ENCODE data around the gene NUTM2F.

- TF ChIP-seq PPARA (CRISPR knock-in tag; IDR thresholded peaks at IDR 0.05; ENCODE audit: borderline replicate concordance) (no peak), ZC3H10 (CRISPR knock-in tag; IDR thresholded peaks at IDR 0.05) (no peak), ESRRG (CRISPR knock-in tag; IDR thresholded peaks at IDR 0.05) (no peak), ARNTL (CRISPR knock-in tag; IDR thresholded peaks at IDR 0.05; ENCODE audit: borderline replicate concordance, low read depth) (no peak), SNAI2 (CRISPR knock-in tag; IDR thresholded peaks at IDR 0.05) (no peak), ZNF70 (CRISPR knock-in tag; IDR thresholded peaks at IDR 0.05) (no peak), ZNF8 (CRISPR knock-in tag; IDR thresholded peaks at IDR 0.05) (no peak)
Measured at GRCh38 chr9:94277885-94278536, 50.4 kb downstream of the NUTM2F start.

Data from SK-N-SH treated with all-trans-retinoic acid at 6 μM for 48 hours (cell line).